Prostate gland (tissue), 2 donors: ENCODE results near the gene NEDD4. TPM values are rescaled to one million over a fixed set of nuclear protein-coding genes. Genes with fewer than 3 reads are reported as not detected.
"Not testable (repeated sequence)": the region's sequence is repeated elsewhere in the genome, so short reads cannot be mapped to it uniquely, and the experiment has no call there.

Source experiments
- DNase-seq: peaks from one replicate; pipeline ENCODE4 v3.0.0-alpha.2; 2019; ENCODE audit warnings: low spot score
- H3K27ac ChIP-seq, 2 donors: fragments of 200-600 bp; sonication (generic); 2 replicates each; pipeline ENCODE4 v1.5.1; 2017 to 2019
- H3K27me3 ChIP-seq: fragments of 200-600 bp; sonication (generic); replicated peaks from 2 replicates; pipeline ENCODE4 v1.5.1; 2019; ENCODE audit not compliant: insufficient read depth
- H3K36me3 ChIP-seq, 2 donors: fragments of 200-600 bp; sonication (generic); 1 replicate in 1 of 2; 2 replicates in 1 of 2; pipeline versions ENCODE4 v1.5.1 to v1.8.1; 2017 to 2019
- H3K4me1 ChIP-seq: fragments of 200-600 bp; sonication (generic); replicated peaks from 2 replicates; pipeline ENCODE4 v1.5.1; 2019
- H3K4me3 ChIP-seq, 2 donors: fragments of 200-600 bp; sonication (generic); 2 replicates each; pipeline ENCODE4 v1.5.1; 2017 to 2019
- H3K9me3 ChIP-seq: fragments of 200-600 bp; sonication (generic); 2 replicates; pipeline ENCODE4 v1.5.1; 2017
- CTCF ChIP-seq, 4 experiments: fragments of 200-600 bp in 2 of 4; fragments of 450-650 bp in 2 of 4; sonication (generic) in 2 of 4; IDR thresholded peaks; 1 replicate in 3 of 4; 2 replicates in 1 of 4; pipeline ENCODE4 v1.5.1; 2016 to 2019; ENCODE audit warnings: antibody characterized with exemption in 4 of 4, mild to moderate bottlenecking in 2 of 4, moderate library complexity in 2 of 4
- POLR2A ChIP-seq: fragments of 450-650 bp; IDR thresholded peaks from one replicate; pipeline ENCODE4 v1.6.1; 2016; ENCODE audit warnings: antibody characterized with exemption, mild to moderate bottlenecking
- POLR2AphosphoS5 ChIP-seq: sonication (generic); formaldehyde crosslinking; IDR thresholded peaks from one replicate; pipeline ENCODE4 v1.6.1; 2017; ENCODE audit warnings: antibody characterized with exemption
- WGBS: methylation state at CpG from one replicate; pipeline ENCODE4 v1.1.5; 2018; 5-methylcytosine and 5-hydroxymethylcytosine counted together
- intact Hi-C: fragments of 100-400 bp; cut with DNase I; formaldehyde crosslinking; loops from one replicate; pipeline ENCODE4 v1.14.2; 2022
- total RNA-seq, 2 donors: library from RNA; depleted of rRNA; stranded (reverse); fragments of >200 nt; gene quantifications; one replicate each; pipeline ENCODE4 v1.1.0, GENCODE V29; 2016

The NEDD4 gene
- total RNA-seq, 2 donors from 2014 or later = 9.5 to 14.8 TPM

- intact Hi-C loops = no loop called here
- Histone ChIP-seq H3K9me3 (no peaks in the 10 kb centered on the region), H3K36me3 (no peaks in the 10 kb centered on the region), H3K27ac (no peak overlapping the region), H3K4me1 (no peaks in the 10 kb centered on the region), H3K27me3 (no peaks in the 10 kb centered on the region), H3K4me3 (no peak overlapping the region)
- WGBS = 90% methylated on average over 11 of the region's 11 CpGs
- TF ChIP-seq POLR2AphosphoS5 = no peak
- no peak for TF ChIP-seq CTCF (IDR thresholded peaks at IDR 0.05)
- no peak for TF ChIP-seq POLR2A
- DNase-seq = no peak
These were observed 25.8 kb upstream of the NEDD4 start for GRCh38 chr15:56019060-56019793.

GRCh38 chr15:56017920-56018319, 24.5 kb upstream of the NEDD4 start:
- no peak overlapping the region for H3K27ac ChIP-seq
- no peak for DNase-seq
- TF ChIP-seq POLR2A (no peak), POLR2AphosphoS5 (no peak), CTCF (IDR thresholded peaks at IDR 0.05) (no peak)
- no peaks in the 10 kb centered on the region for H3K4me1 ChIP-seq
- intact Hi-C loops = no loop called here
- WGBS = 29% methylated on average over 1 of the region's 1 CpG
- no peaks in the 10 kb centered on the region for H3K27me3 ChIP-seq
- H3K36me3 ChIP-seq = no peaks in the 10 kb centered on the region
- H3K9me3 ChIP-seq = no peaks in the 10 kb centered on the region
- H3K4me3 ChIP-seq = no peak overlapping the region

- no peaks in the 10 kb centered on the region for H3K4me1 ChIP-seq
- H3K27ac ChIP-seq = no peak overlapping the region
- no peak for TF ChIP-seq POLR2A
- no peak for TF ChIP-seq POLR2AphosphoS5
- TF ChIP-seq CTCF (IDR thresholded peaks at IDR 0.05) = no peak
- no peaks in the 10 kb centered on the region for H3K27me3 ChIP-seq
- WGBS = 72% methylated on average over 5 of the region's 5 CpGs
- H3K4me3 ChIP-seq = no peak overlapping the region
- DNase-seq = no peak
- no peaks in the 10 kb centered on the region for H3K36me3 ChIP-seq
- intact Hi-C loops = no loop called here
- H3K9me3 ChIP-seq = no peaks in the 10 kb centered on the region
These were observed 24.1 kb upstream of the NEDD4 start for GRCh38 chr15:56017511-56017910.

- intact Hi-C loops = no loop called here
- DNase-seq = no peak
- Histone ChIP-seq H3K4me1 (no peaks in the 10 kb centered on the region), H3K27me3 (no peaks in the 10 kb centered on the region), H3K9me3 (no peaks in the 10 kb centered on the region), H3K4me3 (no peak overlapping the region), H3K27ac (no peak overlapping the region), H3K36me3 (no peaks in the 10 kb centered on the region)
- TF ChIP-seq POLR2AphosphoS5 (no peak), CTCF (IDR thresholded peaks at IDR 0.05) (no peak), POLR2A (no peak)
- 78% methylated on average over 3 of the region's 3 CpGs for WGBS
These were observed 22.9 kb upstream of the NEDD4 start for GRCh38 chr15:56016281-56016680.

- Histone ChIP-seq H3K36me3 (no peaks in the 10 kb centered on the region), H3K4me1 (no peaks in the 10 kb centered on the region), H3K27me3 (no peaks in the 10 kb centered on the region), H3K27ac (no peak overlapping the region), H3K9me3 (no peaks in the 10 kb centered on the region), H3K4me3 (no peak overlapping the region)
- 96% methylated on average over 4 of the region's 4 CpGs for whole genome bisulfite sequencing
- intact Hi-C loops = no loop called here
- DNase-seq = no peak
- TF ChIP-seq POLR2A = no peak
- no peak for TF ChIP-seq CTCF (IDR thresholded peaks at IDR 0.05)
- TF ChIP-seq POLR2AphosphoS5 = no peak
These were observed 21.3 kb upstream of the NEDD4 start for GRCh38 chr15:56014677-56015076.

GRCh38 chr15:56007053-56007452, 13.6 kb upstream of the NEDD4 start:
- DNase-seq, H3K27me3 ChIP-seq, intact Hi-C loops, H3K9me3 ChIP-seq, H3K4me1 ChIP-seq, H3K27ac ChIP-seq, H3K36me3 ChIP-seq, H3K4me3 ChIP-seq: not testable (repeated sequence)
- WGBS = 58% methylated on average over 29 of the region's 40 CpGs

GRCh38 chr15:56006371-56006770, 13.0 kb upstream of the NEDD4 start:
- H3K36me3 ChIP-seq, H3K4me3 ChIP-seq, H3K9me3 ChIP-seq, intact Hi-C loops, DNase-seq, H3K27me3 ChIP-seq, H3K27ac ChIP-seq, H3K4me1 ChIP-seq: not testable (repeated sequence)
- 74% methylated on average over 5 of the region's 5 CpGs for WGBS
